K562 (cell line): Measurements from ENCODE around the gene OLFML3. TPM values are rescaled to one million over a fixed set of nuclear protein-coding genes. Genes with fewer than 3 reads are reported as not detected.
A peak's percentile ranks its signal among the peaks of the same experiment; 100 is the strongest.

Experiments used
- ARID1B ChIP-seq: fragments of 450-650 bp; IDR thresholded peaks from 2 replicates; pipeline ENCODE4 v1.6.1; 2016; ENCODE audit warnings: antibody characterized with exemption, mild to moderate bottlenecking, inconsistent platforms
- EGR1 ChIP-seq: fragments of 450-650 bp; conservative IDR thresholded peaks from 2 replicates; pipeline ENCODE4 v1.6.1; 2017; ENCODE audit warnings: mild to moderate bottlenecking
- EWSR1 ChIP-seq: fragments of 450-650 bp; IDR thresholded peaks from 2 replicates; pipeline ENCODE4 v1.6.1; 2018; ENCODE audit warnings: borderline replicate concordance, mild to moderate bottlenecking, low read depth, moderate library complexity; ENCODE audit not compliant: partially characterized antibody
- KLF10 ChIP-seq: fragments of 250-450 bp; sonication (Bioruptor Pico); IDR thresholded peaks from 2 replicates; pipeline ENCODE4 v1.6.1; 2021; ENCODE audit warnings: matching md5 sums
- MED1 ChIP-seq: sonication (generic); formaldehyde crosslinking; IDR thresholded peaks from 2 replicates; pipeline ENCODE4 v1.8.1; 2023; ENCODE audit warnings: missing genetic modification reagents, borderline replicate concordance
- NFIC ChIP-seq: fragments of 450-650 bp; IDR thresholded peaks from 2 replicates; pipeline ENCODE4 v1.6.1; 2017; ENCODE audit warnings: mild to moderate bottlenecking, inconsistent platforms
- NFIX ChIP-seq: fragments of 250-450 bp; sonication (Bioruptor Pico); IDR thresholded peaks from 2 replicates; pipeline ENCODE4 v1.4.0; 2020; ENCODE audit warnings: low read depth, mild to moderate bottlenecking, moderate library complexity
- NR2C1 ChIP-seq, 2 experiments: fragments of 450-650 bp; IDR thresholded peaks; 2 replicates each; pipeline ENCODE4 v1.6.1; 2017; ENCODE audit warnings: mild to moderate bottlenecking in 2 of 2, antibody characterized with exemption in 1 of 2, inconsistent platforms in 1 of 2, missing compliant biosample characterization in 1 of 2, missing genetic modification characterization in 1 of 2
- PHB ChIP-seq: fragments of 250-450 bp; sonication (Bioruptor Pico); IDR thresholded peaks from 2 replicates; pipeline ENCODE4 v1.5.0; 2021
- PML ChIP-seq: IDR thresholded peaks from 2 replicates; pipeline ENCODE4 v1.6.1; 2012; ENCODE audit warnings: low read length, inconsistent platforms
- SMARCA4 ChIP-seq: fragments of 450-650 bp; IDR thresholded peaks from 2 replicates; pipeline ENCODE4 v1.6.1; 2016
- SMARCE1 ChIP-seq: fragments of 450-650 bp; IDR thresholded peaks from 2 replicates; pipeline ENCODE4 v1.7.1; 2016; ENCODE audit warnings: mild to moderate bottlenecking
- SRF ChIP-seq, 2 experiments: fragments of 250-450, 450-650 bp in 1 of 2; sonication (Bioruptor Pico) in 1 of 2; sonication (generic) in 1 of 2; formaldehyde crosslinking; IDR thresholded peaks; 2 replicates each; pipeline versions ENCODE4 v1.5.0 to v1.5.1; 2020 to 2022; ENCODE audit warnings: mild to moderate bottlenecking in 1 of 2, missing genetic modification reagents in 1 of 2
- YBX1 ChIP-seq: fragments of 450-650 bp; IDR thresholded peaks from 2 replicates; pipeline ENCODE4 v1.7.1; 2016; ENCODE audit warnings: mild to moderate bottlenecking
- ZNF436 ChIP-seq: fragments of 250-450, 450-650 bp; sonication (Bioruptor Pico); formaldehyde crosslinking; IDR thresholded peaks from 2 replicates; pipeline ENCODE4 v1.7.0; 2020; ENCODE audit warnings: mild to moderate bottlenecking
- ZNF707 ChIP-seq: fragments of 250-450 bp; sonication (Bioruptor Pico); conservative IDR thresholded peaks from 2 replicates; pipeline ENCODE4 v1.8.0; 2022; ENCODE audit warnings: inconsistent platforms, mild to moderate bottlenecking, moderate library complexity
- ZNF766 ChIP-seq: fragments of 200-800 bp; sonication (Bioruptor generic); conservative IDR thresholded peaks from 2 replicates; pipeline ENCODE4 v1.6.1; 2016; ENCODE audit warnings: missing genetic modification characterization, missing compliant biosample characterization
- ZNF77 ChIP-seq: fragments of 250-450 bp; sonication (Bioruptor Pico); IDR thresholded peaks from 2 replicates; pipeline ENCODE4 v1.5.0; 2020
- polyA plus RNA-seq, 8 experiments: library from polyadenylated mRNA; depleted of rRNA in 4 of 8; stranded (reverse) in 5 of 8; unstranded in 3 of 8; fragments of >200 nt; fragmentation: Nextera tagmentation in 2 of 8; fragmentation: Illumina TruSeq in 1 of 8; extraction: Ambion mirVana in 2 of 8; extraction: Trizol in 1 of 8; gene quantifications; 2 replicates each; pipeline versions ENCODE4 v1.2.1 to v1.2.3, GENCODE V29; 2011 to 2014; ENCODE audit warnings: inconsistent platforms in 1 of 8, missing spikeins in 1 of 8
- total RNA-seq, 7 experiments: library from RNA; depleted of rRNA in 6 of 7; stranded (reverse); fragments of >200 nt in 6 of 7; fragmentation: Illumina TruSeq in 2 of 7; extraction: Trizol in 2 of 7; gene quantifications; 2 replicates each; pipeline versions ENCODE4 v1.2.1 to v1.2.3, GENCODE V29; 2011 to 2021; ENCODE audit warnings: low replicate concordance in 1 of 7
- TF ChIP-seq, protein P1 (sequence below): fragments of 250-450 bp; sonication (Bioruptor Pico); IDR thresholded peaks from 2 replicates; pipeline ENCODE4 v1.4.0; 2020; ENCODE audit warnings: mild to moderate bottlenecking, moderate library complexity
- TF ChIP-seq, protein P2 (sequence below): sonication (generic); formaldehyde crosslinking; IDR thresholded peaks from 2 replicates; pipeline ENCODE4 v1.8.0; 2022; ENCODE audit warnings: missing genetic modification reagents, mild to moderate bottlenecking, borderline replicate concordance
- TF ChIP-seq, protein P3 (sequence below): fragments of 450-650 bp; IDR thresholded peaks from 2 replicates; pipeline ENCODE4 v1.6.1; 2016; ENCODE audit warnings: antibody characterized with exemption
- TF ChIP-seq, protein P4 (sequence below): fragments of 450-650 bp; IDR thresholded peaks from 2 replicates; pipeline ENCODE4 v1.6.1; 2018; ENCODE audit not compliant: partially characterized antibody

Gene OLFML3
- total and polyA plus RNA-seq, 9 of the 15 experiments (the other 6 are each of a cell fraction or from before 2014, with no cell fraction given): 0.07 to 0.13 (median 0.07) TPM; not detected in 6

DNA sequence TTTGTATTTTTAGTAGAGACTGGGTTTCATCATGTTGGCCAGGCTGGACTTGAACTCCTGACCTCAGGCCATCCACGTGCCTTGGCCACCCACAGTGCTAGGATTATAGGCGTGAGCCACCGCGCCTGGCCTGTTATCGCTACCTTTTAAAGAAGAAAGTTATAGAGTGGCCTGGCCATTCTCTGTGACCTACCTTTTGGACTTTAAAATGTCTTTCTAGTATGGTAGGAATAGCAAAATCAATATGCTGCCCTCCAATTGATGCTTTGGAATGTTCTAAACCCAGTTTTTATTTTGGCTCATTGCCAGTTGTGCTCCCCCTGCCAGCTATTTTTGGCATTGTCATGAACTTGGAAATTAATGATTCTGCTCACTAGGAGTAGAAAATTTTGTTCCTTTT is 30.3 kb upstream of the OLFML3 start (continued):
- peak; percentile 74 for TF ChIP-seq NR2C1 (IDR thresholded peaks at IDR 0.05)
- peak; percentile 72 for TF ChIP-seq NR2C1 (tag; IDR thresholded peaks at IDR 0.05)
- TF ChIP-seq EWSR1: no peak
- TF ChIP-seq KLF10 (CRISPR knock-in tag): no peak
- TF ChIP-seq SMARCE1: peak; percentile 45; the same call in 1 of the 2 replicates
- TF ChIP-seq EGR1: peak; percentile 51; the same call in 1 of the 2 replicates
- TF ChIP-seq, protein P1, sequence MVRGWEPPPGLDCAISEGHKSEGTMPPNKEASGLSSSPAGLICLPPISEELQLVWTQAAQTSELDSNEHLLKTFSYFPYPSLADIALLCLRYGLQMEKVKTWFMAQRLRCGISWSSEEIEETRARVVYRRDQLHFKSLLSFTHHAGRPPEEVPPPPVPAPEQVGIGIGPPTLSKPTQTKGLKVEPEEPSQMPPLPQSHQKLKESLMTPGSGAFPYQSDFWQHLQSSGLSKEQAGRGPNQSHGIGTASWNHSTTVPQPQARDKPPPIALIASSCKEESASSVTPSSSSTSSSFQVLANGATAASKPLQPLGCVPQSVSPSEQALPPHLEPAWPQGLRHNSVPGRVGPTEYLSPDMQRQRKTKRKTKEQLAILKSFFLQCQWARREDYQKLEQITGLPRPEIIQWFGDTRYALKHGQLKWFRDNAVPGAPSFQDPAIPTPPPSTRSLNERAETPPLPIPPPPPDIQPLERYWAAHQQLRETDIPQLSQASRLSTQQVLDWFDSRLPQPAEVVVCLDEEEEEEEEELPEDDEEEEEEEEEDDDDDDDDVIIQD: no peak
- no peak for TF ChIP-seq PML
- TF ChIP-seq ZNF766 (CRISPR knock-in tag): no peak
- TF ChIP-seq, protein P2, sequence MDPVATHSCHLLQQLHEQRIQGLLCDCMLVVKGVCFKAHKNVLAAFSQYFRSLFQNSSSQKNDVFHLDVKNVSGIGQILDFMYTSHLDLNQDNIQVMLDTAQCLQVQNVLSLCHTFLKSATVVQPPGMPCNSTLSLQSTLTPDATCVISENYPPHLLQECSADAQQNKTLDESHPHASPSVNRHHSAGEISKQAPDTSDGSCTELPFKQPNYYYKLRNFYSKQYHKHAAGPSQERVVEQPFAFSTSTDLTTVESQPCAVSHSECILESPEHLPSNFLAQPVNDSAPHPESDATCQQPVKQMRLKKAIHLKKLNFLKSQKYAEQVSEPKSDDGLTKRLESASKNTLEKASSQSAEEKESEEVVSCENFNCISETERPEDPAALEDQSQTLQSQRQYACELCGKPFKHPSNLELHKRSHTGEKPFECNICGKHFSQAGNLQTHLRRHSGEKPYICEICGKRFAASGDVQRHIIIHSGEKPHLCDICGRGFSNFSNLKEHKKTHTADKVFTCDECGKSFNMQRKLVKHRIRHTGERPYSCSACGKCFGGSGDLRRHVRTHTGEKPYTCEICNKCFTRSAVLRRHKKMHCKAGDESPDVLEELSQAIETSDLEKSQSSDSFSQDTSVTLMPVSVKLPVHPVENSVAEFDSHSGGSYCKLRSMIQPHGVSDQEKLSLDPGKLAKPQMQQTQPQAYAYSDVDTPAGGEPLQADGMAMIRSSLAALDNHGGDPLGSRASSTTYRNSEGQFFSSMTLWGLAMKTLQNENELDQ: no peak
- TF ChIP-seq NFIX (CRISPR knock-in tag): peak; percentile 97
- TF ChIP-seq PHB (CRISPR knock-in tag): no peak
- no peak for TF ChIP-seq YBX1
- 0 out of 4 replicates have a peak, but pooled peaks of 1 of the 2 experiments have one; percentile 58 for TF ChIP-seq SRF (CRISPR knock-in tag; IDR thresholded peaks at IDR 0.05)
- TF ChIP-seq SMARCA4: peak; percentile 25; the same call in 1 of the 2 replicates
- TF ChIP-seq ZNF436 (CRISPR knock-in tag): no peak
- peak; percentile 43 for TF ChIP-seq ARID1B
- no peak for TF ChIP-seq ZNF707
- peak; percentile 100 for TF ChIP-seq NFIC
- TF ChIP-seq, protein P3, sequence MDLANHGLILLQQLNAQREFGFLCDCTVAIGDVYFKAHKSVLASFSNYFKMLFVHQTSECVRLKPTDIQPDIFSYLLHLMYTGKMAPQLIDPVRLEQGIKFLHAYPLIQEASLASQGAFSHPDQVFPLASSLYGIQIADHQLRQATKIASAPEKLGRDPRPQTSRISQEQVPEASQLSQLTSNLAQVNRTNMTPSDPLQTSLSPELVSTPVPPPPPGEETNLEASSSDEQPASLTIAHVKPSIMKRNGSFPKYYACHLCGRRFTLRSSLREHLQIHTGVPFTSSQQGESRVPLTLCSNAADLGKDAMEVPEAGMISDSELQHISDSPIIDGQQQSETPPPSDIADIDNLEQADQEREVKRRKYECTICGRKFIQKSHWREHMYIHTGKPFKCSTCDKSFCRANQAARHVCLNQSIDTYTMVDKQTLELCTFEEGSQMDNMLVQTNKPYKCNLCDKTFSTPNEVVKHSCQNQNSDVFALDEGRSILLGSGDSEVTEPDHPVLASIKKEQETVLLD: peak; percentile 14; the same call in 1 of the 2 replicates
- TF ChIP-seq, protein P4, sequence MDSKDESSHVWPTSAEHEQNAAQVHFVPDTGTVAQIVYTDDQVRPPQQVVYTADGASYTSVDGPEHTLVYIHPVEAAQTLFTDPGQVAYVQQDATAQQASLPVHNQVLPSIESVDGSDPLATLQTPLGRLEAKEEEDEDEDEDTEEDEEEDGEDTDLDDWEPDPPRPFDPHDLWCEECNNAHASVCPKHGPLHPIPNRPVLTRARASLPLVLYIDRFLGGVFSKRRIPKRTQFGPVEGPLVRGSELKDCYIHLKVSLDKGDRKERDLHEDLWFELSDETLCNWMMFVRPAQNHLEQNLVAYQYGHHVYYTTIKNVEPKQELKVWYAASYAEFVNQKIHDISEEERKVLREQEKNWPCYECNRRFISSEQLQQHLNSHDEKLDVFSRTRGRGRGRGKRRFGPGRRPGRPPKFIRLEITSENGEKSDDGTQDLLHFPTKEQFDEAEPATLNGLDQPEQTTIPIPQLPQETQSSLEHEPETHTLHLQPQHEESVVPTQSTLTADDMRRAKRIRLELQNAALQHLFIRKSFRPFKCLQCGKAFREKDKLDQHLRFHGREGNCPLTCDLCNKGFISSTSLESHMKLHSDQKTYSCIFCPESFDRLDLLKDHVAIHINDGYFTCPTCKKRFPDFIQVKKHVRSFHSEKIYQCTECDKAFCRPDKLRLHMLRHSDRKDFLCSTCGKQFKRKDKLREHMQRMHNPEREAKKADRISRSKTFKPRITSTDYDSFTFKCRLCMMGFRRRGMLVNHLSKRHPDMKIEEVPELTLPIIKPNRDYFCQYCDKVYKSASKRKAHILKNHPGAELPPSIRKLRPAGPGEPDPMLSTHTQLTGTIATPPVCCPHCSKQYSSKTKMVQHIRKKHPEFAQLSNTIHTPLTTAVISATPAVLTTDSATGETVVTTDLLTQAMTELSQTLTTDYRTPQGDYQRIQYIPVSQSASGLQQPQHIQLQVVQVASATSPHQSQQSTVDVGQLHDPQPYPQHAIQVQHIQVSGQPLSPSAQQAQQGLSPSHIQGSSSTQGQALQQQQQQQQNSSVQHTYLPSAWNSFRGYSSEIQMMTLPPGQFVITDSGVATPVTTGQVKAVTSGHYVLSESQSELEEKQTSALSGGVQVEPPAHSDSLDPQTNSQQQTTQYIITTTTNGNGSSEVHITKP: peak; percentile 63
- no peak for TF ChIP-seq ZNF77 (CRISPR knock-in tag)
- TF ChIP-seq MED1: no peak
